ENCODE results near the gene TAF11L7.
"Not testable (repeated sequence)": the region's sequence is repeated elsewhere in the genome, so short reads cannot be mapped to it uniquely, and the experiment has no call there.

TAF11L7 gene

DNA sequence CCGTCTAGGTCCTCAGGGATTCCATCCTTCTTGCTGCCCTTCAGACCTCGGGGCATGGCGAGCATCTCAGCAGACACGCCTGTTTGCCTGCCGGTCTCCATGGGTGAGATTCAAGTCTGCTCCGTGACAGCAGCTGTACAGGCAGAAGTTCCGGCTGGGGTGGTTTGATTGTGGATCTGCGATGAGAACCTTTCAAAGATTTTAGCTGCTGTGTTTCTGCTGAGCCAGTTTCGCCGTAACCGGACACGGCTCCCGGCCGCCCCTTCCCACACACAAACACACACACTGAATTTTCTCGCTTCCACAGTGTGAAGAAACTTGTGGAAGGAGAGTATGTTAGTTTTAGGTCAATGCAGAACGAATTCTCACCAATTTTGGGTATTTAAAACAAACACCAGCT, at the start of gene TAF11L7:
TSS of gene TAF11L7 (minus strand) at position 101 of the 400 bp plus-strand sequence.
- DNase-seq = not testable (repeated sequence)

DNA sequence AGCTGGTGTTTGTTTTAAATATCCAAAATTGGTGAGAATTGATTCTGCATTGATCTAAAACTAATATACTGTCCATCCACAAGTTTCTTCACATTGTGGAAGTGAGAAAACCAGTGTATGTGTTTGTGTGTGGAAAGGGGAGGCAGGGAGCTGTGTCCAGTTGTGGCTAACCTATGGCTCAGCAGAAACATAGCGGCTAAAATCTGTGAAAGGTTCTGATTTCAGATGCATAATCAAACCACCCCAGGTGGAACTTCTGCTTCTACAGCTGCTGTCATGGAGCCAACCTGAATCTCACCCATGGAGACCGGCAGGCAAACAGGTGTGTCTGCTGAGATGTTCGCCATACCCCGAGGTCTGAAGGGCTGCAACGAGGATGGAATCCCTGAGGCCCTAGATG, 48.6 kb upstream of the TAF11L7 start, which contains the start of gene TAF11L14:
TSS of gene TAF11L14 (plus strand) at position 301 of the 400 bp plus-strand sequence.
- DNase-seq = no peak

DNA sequence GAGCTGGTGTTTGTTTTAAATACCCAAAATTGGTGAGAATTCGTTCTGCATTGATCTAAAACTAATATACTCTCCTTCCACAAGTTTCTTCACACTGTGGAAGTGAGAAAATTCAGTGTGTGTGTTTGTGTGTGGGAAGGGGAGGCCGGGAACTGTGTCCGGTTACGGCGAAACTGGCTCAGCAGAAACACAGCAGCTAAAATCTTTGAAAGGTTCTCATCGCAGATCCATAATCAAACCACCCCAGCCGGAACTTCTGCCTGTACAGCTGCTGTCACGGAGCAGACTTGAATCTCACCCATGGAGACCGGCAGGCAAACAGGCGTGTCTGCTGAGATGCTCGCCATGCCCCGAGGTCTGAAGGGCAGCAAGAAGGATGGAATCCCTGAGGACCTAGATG, 46.2 kb upstream of the TAF11L7 start, which contains the start of gene TAF11L13:
TSS of gene TAF11L13 (plus strand) at position 301 of the 400 bp plus-strand sequence.
- DNase-seq = not testable (repeated sequence)

DNA sequence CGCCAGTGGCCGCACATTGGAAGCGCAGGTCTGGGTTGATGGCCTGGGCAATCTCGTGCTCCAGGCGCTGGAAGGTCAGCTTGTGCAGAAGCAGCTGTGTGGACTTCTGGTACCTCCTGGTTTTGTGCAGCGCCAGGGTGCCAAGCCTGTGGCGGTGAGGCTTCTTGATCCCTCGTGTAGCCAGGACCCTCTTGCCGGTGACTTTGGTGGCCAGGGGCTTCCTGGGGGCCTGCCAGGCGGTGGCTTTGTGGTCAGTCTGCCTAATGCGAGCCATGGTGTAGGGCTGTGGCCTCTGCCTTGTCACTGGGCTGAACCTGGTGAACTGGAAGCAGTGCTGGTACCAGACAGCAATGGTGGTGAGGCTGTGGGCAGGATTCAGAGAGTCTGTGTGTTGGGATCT, 40.1 kb upstream of the TAF11L7 start:
- DNase-seq = no peak

DNA sequence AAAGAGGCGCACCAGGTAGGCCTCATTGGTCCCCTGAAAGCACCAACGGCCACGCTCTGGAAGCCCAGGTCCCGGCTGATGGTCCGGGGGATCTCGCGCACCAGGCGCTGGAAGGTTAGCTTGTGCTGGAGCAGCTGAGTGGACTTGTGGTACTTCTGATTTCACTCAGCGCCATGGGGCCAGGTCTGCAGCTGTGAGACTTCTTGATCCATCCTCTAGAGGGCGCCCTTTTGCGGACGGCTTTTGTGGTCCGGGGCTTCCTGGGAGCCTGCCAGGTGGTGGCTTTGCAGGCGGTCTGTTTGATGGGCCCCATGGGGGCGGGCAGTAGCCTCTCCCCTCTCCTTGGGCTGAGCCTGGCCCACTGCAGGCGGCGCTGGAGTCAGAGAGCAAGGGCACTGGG, 35.1 kb upstream of the TAF11L7 start:
- DNase-seq = no peak

DNA sequence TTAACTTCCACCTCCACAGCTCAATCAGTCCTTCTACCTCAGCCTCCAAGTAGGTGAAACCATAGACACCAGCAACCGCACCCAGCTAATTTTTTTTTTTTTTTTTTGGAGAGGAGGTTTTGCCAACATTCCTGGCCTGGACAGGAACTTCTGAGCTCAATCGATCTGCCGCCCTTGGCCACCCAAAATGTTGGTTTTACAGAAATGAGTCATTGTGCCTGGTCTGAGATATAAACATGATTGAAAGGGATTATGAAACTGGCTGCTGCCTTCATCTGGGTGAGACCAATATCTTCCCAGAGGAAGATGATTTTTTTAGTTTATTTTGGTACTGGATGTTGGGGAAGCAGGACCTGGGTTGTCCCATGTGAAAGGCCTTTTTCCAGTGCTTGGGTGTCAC, 33.8 kb upstream of the TAF11L7 start:
- no peak for DNase-seq

DNA sequence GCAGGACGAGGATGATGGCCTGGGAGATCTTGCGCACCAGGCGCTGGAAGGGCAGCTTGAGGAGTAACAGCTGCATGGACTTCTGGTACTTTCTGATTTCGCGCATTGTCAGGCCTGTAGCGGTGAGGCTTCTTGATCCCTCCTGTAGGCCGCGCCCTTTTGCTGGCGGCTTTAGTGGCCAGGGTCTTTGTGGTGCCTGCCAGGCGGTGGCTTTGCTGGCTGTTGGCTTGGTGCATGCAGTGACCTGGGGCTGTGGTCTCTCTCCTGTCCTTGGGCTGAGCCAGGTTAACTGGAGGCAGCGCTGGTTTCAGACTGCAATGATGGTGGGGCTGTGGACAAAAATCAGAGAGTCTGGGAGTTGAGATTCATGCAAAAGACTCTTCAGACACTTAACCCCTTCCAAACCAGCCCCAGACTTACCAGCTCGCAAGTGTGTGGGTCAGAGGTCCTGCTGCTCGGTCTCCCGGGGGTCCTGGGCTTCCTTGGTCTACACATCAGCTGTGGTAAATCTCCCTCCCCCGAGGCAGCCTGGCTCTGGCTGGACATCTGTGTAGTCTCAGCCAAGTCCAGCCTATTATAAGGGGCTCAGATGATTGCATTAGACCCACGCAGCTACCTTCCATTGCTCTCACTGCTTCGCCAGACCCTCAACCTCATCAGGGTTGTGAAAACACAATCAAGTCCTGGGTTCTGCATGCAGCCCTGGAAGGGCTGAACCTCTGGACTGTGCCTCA, 29.5 kb upstream of the TAF11L7 start:
- no peak for DNase-seq

DNA sequence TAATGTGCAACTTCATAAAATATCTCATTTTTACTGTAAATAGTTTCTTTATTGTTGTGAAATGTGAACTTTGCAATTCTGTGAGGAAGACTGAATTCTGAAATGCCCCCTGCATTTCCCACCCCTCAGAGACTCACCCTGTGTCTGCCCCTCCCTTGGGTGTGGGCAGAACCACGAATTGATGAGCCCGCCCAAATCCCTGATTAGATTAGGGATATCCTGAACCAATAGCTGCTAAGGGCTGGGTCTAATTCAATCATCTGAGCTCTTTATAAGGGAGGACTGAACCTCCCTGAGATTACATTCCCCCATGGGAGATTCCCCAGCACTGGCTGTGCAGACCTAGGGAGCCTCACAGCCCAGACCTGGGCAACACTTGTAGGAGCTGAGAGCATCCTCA, 24.5 kb upstream of the TAF11L7 start, which contains the start of gene TAF11L12:
TSS of gene TAF11L12 (plus strand) at position 301 of the 400 bp plus-strand sequence.
- DNase-seq = not testable (repeated sequence)

DNA sequence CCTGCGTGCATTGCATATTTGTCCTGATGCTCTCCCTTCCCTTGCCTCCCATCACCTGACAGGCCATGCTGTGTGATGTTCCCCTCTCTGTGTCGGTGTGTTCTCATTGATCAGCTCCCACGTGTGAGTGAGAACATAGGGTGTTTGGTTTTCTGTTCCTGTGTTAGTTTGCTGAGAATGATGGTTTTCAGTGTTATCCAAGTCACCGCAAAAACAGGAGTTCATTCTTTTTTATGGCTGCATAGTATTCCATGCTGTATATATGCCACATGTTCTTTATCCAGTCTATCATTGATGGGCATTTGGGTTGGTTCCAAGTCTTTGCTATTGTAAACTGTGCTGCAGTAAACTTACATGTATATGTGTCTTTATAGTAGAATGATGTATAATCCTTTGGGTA, 21.9 kb upstream of the TAF11L7 start:
- DNase-seq = not testable (repeated sequence)

DNA sequence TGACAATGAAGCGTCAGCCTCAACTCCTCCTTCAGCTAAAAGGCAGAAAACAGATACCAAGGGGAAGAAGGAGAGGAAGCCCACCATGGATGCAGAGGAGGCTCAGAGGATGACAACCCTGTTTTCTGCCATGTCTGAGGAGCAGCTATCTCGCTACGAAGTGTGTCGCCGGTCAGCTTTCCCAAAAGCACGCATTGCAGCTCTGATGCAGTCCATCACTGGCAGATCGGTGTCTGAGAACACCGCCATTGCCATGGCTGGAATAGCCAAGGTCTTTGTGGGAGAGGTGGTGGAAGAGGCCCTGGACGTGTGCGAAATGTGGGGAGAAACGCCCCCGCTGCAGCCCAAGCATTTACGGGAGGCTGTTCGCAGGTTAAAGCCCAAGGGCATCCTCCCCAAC, 19.4 kb upstream of the TAF11L7 start:
- DNase-seq = no peak

DNA sequence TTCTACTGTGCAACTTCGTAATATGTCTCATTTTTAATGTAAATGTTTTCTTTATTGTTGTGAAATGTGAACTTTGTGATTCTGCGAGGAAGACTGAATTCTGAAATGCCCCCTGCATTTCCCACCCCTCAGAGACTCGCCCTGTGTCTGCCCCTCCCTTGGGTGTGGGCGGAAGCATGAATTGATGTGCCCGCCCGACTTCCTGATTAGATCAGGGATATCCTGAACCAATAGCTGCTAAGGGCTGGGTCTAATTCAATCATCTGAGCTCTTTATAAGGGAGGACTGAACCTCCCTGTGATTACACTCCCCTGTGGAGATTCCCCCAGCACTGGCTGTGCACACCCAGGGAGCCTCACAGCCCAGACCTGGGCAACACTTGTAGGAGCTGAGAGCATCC, 18.3 kb upstream of the TAF11L7 start, which contains the start of gene TAF11L11:
TSS of gene TAF11L11 (plus strand) at position 304 of the 400 bp plus-strand sequence.
- not testable (repeated sequence) for DNase-seq

DNA sequence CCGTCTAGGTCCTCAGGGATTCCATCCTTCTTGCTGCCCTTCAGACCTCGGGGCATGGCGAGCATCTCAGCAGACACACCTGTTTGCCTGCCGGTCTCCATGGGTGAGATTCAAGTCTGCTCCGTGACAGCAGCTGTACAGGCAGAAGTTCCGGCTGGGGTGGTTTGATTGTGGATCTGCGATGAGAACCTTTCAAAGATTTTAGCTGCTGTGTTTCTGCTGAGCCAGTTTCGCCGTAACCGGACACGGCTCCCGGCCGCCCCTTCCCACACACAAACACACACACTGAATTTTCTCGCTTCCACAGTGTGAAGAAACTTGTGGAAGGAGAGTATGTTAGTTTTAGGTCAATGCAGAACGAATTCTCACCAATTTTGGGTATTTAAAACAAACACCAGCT, 12.2 kb upstream of the TAF11L7 start, which contains the start of gene TAF11L10:
TSS of gene TAF11L10 (minus strand) at position 101 of the 400 bp plus-strand sequence.
- DNase-seq = not testable (repeated sequence)

DNA sequence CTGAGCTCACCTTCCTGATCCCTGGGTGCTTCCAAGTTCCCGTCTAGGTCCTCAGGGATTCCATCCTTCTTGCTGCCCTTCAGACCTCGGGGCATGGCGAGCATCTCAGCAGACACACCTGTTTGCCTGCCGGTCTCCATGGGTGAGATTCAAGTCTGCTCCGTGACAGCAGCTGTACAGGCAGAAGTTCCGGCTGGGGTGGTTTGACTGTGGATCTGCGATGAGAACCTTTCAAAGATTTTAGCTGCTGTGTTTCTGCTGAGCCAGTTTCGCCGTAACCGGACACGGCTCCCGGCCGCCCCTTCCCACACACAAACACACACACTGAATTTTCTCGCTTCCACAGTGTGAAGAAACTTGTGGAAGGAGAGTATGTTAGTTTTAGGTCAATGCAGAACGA, 8.7 kb upstream of the TAF11L7 start, which contains the start of gene TAF11L9:
TSS of gene TAF11L9 (minus strand) at position 140 of the 400 bp plus-strand sequence.
- not testable (repeated sequence) for DNase-seq

DNA sequence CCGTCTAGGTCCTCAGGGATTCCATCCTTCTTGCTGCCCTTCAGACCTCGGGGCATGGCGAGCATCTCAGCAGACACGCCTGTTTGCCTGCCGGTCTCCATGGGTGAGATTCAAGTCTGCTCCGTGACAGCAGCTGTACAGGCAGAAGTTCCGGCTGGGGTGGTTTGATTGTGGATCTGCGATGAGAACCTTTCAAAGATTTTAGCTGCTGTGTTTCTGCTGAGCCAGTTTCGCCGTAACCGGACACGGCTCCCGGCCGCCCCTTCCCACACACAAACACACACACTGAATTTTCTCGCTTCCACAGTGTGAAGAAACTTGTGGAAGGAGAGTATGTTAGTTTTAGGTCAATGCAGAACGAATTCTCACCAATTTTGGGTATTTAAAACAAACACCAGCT, 5.3 kb upstream of the TAF11L7 start, which contains the start of gene TAF11L8:
TSS of gene TAF11L8 (minus strand) at position 101 of the 400 bp plus-strand sequence.
- not testable (repeated sequence) for DNase-seq

Measured in CD4-positive, alpha-beta T cell treated with Interleukin-17A for 4 hours (primary cell).